ENCODE data around the gene CATSPERZ. TPM values are rescaled to one million over a fixed set of nuclear protein-coding genes. Genes with fewer than 3 reads are reported as not detected.
"Not testable (repeated sequence)": the region's sequence is repeated elsewhere in the genome, so short reads cannot be mapped to it uniquely, and the experiment has no call there.

Gene CATSPERZ
- total and polyA plus RNA-seq, 9 of the 15 experiments (the other 6 are each of a cell fraction or from before 2014, with no cell fraction given), result 0.86 to 8.5 (median 3.5) TPM

DNA sequence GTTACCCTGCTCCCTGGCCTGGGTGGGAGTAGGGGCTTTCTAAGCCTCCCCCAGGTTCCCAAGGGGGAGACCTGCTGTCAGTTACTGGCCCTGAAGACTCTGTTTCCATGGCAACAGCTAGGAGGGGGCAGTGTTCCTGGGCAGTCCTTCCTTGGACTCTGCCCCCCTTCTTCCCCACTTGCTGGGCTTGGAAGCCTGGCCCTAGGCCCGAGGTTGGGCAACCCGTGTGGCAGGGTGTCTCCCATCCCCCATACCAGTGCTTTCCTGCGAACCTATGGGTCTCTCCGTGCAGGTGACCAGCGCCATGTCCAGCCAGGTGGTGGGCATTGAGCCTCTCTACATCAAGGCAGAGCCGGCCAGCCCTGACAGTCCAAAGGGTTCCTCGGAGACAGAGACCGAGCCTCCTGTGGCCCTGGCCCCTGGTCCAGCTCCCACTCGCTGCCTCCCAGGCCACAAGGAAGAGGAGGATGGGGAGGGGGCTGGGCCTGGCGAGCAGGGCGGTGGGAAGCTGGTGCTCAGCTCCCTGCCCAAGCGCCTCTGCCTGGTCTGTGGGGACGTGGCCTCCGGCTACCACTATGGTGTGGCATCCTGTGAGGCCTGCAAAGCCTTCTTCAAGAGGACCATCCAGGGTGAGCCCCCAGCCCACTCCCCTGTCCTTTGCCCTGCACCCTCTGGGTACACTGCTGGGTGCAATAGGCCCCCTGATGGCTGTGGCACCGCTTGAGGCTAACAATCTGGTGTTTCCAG is 6.9 kb downstream of the CATSPERZ start (continued):
- TF ChIP-seq, protein P1, sequence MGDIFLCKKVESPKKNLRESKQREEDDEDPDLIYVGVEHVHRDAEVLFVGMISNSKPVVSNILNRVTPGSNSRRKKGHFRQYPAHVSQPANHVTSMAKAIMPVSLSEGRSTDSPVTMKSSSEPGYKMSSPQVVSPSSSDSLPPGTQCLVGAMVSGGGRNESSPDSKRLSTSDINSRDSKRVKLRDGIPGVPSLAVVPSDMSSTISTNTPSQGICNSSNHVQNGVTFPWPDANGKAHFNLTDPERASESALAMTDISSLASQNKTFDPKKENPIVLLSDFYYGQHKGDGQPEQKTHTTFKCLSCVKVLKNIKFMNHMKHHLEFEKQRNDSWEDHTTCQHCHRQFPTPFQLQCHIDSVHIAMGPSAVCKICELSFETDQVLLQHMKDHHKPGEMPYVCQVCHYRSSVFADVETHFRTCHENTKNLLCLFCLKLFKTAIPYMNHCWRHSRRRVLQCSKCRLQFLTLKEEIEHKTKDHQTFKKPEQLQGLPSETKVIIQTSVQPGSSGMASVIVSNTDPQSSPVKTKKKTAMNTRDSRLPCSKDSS (IDR thresholded peaks at IDR 0.05; ENCODE audit: low read depth, partially characterized antibody), result no peak
- TF ChIP-seq HIVEP1 (CRISPR knock-in tag; IDR thresholded peaks at IDR 0.05), result no peak
- no peak for TF ChIP-seq ZNF121 (CRISPR knock-in tag; conservative IDR thresholded peaks at IDR 0.05)
- TF ChIP-seq, protein P2, sequence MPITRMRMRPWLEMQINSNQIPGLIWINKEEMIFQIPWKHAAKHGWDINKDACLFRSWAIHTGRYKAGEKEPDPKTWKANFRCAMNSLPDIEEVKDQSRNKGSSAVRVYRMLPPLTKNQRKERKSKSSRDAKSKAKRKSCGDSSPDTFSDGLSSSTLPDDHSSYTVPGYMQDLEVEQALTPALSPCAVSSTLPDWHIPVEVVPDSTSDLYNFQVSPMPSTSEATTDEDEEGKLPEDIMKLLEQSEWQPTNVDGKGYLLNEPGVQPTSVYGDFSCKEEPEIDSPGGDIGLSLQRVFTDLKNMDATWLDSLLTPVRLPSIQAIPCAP (CRISPR knock-in tag; IDR thresholded peaks at IDR 0.05; ENCODE audit: borderline replicate concordance), result no peak
- TF ChIP-seq, protein P3, sequence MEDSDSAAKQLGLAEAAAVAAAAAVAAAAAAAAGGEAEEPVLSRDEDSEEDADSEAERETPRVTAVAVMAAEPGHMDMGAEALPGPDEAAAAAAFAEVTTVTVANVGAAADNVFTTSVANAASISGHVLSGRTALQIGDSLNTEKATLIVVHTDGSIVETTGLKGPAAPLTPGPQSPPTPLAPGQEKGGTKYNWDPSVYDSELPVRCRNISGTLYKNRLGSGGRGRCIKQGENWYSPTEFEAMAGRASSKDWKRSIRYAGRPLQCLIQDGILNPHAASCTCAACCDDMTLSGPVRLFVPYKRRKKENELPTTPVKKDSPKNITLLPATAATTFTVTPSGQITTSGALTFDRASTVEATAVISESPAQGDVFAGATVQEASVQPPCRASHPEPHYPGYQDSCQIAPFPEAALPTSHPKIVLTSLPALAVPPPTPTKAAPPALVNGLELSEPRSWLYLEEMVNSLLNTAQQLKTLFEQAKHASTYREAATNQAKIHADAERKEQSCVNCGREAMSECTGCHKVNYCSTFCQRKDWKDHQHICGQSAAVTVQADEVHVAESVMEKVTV (CRISPR knock-in tag; IDR thresholded peaks at IDR 0.05), result no peak
- TF ChIP-seq, protein P4, sequence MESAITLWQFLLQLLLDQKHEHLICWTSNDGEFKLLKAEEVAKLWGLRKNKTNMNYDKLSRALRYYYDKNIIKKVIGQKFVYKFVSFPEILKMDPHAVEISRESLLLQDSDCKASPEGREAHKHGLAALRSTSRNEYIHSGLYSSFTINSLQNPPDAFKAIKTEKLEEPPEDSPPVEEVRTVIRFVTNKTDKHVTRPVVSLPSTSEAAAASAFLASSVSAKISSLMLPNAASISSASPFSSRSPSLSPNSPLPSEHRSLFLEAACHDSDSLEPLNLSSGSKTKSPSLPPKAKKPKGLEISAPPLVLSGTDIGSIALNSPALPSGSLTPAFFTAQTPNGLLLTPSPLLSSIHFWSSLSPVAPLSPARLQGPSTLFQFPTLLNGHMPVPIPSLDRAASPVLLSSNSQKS (CRISPR knock-in tag; IDR thresholded peaks at IDR 0.05), result no peak

DNA sequence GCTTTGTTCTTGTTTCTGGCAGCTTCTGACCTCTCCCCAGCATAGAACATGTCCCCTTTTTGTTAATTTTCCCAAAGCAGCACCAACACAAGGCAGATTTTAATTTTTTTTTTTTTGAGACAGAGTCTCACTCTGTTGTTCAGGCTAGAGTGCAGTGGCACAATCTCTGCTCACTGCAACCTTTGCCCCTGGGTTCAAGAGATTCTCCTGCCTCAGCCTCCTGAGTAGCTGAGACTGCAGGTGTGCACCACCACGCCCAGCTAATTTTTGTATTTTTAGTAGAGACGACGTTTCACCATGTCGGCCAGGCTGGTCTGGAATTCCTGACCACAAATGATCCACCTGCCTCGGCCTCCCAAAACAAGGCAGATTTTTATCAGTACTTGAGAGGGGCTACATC is 7.6 kb downstream of the CATSPERZ start:
- in situ Hi-C loops (cut with MboI); FAIRE-seq; BruUV-seq (replicated peaks); H3K9me3 ChIP-seq (replicated peaks; ENCODE audit: control insufficient read depth, insufficient read depth, low read depth, low read length); H3K9me1 ChIP-seq (ENCODE audit: control insufficient read depth, insufficient read depth, low read length); ATAC-seq; H3K27ac ChIP-seq (ENCODE audit: extremely low read depth, low read depth, low read length); H3K27me3 ChIP-seq (ENCODE audit: control insufficient read depth in 2 of 2, insufficient read depth in 2 of 2, low read length in 2 of 2); POLR2A ChIA-PET; DNase-seq (ENCODE audit: extremely low read depth in 1 of 4, low spot score in 3 of 4); H2AFZ ChIP-seq (ENCODE audit: low read depth, low read length); CTCF ChIA-PET (ENCODE audit: low intra/inter-chr PET ratio); H3K4me3 ChIP-seq; H4K20me1 ChIP-seq (replicated peaks; ENCODE audit: control insufficient read depth, insufficient read depth, low read length): not testable (repeated sequence)
- intact Hi-C loops (cut with micrococcal nuclease), result loop anchor here (10.0 kb wide), 2 partner anchors 63 to 473 kb away; partner anchors contain the start of genes FKBP2, MARK2 and PPP1R14B
- peak overlapping the region in 1 of 2 experiments; percentile 98; a peak in 1 of 4 replicates for H3K9ac ChIP-seq (ENCODE audit: insufficient read depth in 1 of 2, low read depth in 2 of 2, low read length in 2 of 2)
- WGBS (ENCODE audit: insufficient coverage, low coverage, missing lambda C conversion rate), result 70% methylated on average over 5 of the region's 5 CpGs
- peak overlapping the region; percentile 100; the same call in 1 of the 2 replicates for H3K4me2 ChIP-seq (ENCODE audit: insufficient read depth, low read length)
- peaks cover 38% of the 10 kb centered on the region for H3K36me3 ChIP-seq (ENCODE audit: control insufficient read depth, insufficient read depth, low read length)
- peaks cover 56% of the 10 kb centered on the region for H3K79me2 ChIP-seq (ENCODE audit: control insufficient read depth, insufficient read depth, low read length)
- H3K4me1 ChIP-seq (replicated peaks in 1 of 2; ENCODE audit: control insufficient read depth in 2 of 2, insufficient read depth in 2 of 2, low read length in 2 of 2), result peaks cover 29 to 45% of the 10 kb centered on the region in 2 experiments
